GM18861 (cell line): ENCODE measurements around the gene IGLL5.

Experiments used
- ATAC-seq: cut with Tn5 transposase; IDR thresholded peaks from one replicate; pipeline ENCODE4 v1.9.1; 2021; ENCODE audit not compliant: unreplicated experiment

Gene IGLL5

GRCh38 chr22:22926370-22927195 lies 39.0 kb downstream of the IGLL5 start:
- no peak for ATAC-seq

- no peak for ATAC-seq
Measured at GRCh38 chr22:22927196-22927887, 39.7 kb downstream of the IGLL5 start.

- no peak for ATAC-seq
Measured at GRCh38 chr22:22927888-22928665, 40.5 kb downstream of the IGLL5 start.

GRCh38 chr22:22928666-22929380 lies 41.2 kb downstream of the IGLL5 start:
- ATAC-seq, result peak; percentile 65

- no peak for ATAC-seq
Measured at GRCh38 chr22:22929381-22930221, 42.0 kb downstream of the IGLL5 start.

GRCh38 chr22:22930222-22930497 lies 42.5 kb downstream of the IGLL5 start:
- ATAC-seq, result no peak

GRCh38 chr22:22930571-22931556 lies 43.2 kb downstream of the IGLL5 start:
- no peak for ATAC-seq

GRCh38 chr22:22931557-22932270 lies 44.1 kb downstream of the IGLL5 start:
- ATAC-seq, result no peak

- ATAC-seq, result no peak
Measured at GRCh38 chr22:22932512-22932941, 44.9 kb downstream of the IGLL5 start.

- no peak for ATAC-seq
Measured at GRCh38 chr22:22933100-22933806, 45.6 kb downstream of the IGLL5 start.

- no peak for ATAC-seq
Measured at GRCh38 chr22:22933807-22934542, 46.4 kb downstream of the IGLL5 start.

DNA sequence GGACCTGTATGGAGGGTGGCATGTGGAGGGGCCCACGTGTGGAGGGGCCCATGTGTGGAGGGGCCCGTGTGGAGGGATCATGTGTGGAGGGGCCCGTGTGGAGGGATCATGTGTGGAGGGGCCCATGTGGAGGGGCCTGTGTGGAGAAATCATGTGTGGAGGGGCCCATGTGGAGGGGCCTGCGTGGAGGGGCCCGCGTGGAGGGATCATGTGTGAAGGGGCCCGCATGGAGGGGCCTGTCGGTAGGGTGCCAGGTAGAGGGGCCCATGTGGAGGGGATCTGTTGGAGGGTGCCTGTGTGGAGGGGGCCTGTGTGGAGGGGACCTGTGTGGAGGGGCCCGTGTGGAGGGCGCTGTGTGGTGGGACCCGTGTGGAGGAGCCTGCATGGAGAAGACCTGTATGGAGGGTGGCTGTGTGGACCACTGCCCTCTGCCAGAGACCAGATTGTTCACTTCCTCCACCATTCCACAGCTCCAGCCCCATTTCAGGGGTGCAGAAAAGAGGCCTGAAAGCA lies 47.0 kb downstream of the IGLL5 start:
- no peak for ATAC-seq

DNA sequence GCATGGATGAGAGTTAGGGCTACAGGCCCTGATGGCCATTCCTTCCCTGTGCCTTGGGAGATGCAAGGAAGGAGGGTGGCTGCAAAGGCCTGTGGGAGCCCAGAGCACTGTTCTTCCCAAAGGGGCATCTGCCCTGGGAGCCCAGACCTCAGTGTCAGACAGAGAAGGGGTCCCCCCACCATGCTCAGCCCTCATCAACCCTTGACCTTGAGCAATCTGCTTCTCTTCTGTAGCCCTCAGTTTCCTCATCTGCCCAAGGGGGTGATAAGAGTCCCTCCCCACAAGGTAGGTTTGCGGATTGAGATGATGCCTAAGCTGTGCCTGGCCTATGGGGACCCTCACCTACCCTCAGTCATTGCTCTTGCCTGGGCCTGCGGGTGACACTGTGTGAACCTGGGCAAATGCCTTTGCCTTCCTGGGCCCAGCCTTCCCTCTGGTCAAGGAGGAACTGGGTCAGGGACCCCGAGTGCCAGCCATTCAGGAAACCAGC lies 47.5 kb downstream of the IGLL5 start:
- peak; percentile 13 for ATAC-seq

- ATAC-seq, result peak; percentile 83
Measured at GRCh38 chr22:22935546-22936157, 48.0 kb downstream of the IGLL5 start.

DNA sequence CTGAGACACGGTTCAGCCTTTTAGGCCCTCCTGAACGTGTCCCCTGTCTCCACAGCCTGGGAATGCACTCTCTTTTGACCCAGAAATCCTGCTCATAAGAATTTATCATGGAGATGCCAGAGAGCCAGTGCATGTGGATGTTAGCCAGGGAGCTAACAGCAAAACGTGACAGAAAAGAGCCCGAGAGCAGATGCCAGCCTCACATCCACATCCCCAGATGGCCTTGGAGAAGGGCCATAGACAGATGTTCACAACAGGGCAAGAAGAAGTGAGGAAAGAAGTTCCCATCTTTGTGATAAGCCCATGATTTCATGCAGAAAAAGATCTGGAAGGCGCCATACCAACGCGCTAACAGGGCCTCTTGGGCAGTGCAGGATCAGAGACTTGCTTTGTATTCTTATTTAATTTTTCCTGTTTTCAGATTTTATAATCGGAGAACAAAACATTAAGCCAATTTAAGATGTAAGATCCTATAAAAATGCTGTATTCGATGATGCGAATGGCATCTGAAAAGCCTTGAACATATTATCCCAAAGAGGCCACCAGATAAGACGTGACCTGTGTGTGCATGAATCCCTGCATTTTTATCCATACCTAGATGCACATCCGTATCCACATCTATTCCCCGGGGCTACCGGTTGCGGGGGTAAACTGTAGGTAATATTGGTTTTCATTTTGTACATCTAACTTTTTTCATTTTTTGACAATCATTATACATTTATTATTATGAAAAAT lies 48.7 kb downstream of the IGLL5 start:
- no peak for ATAC-seq
